A673 (cell line): ENCODE measurements around the gene CAMSAP2. TPM values are rescaled to one million over a fixed set of nuclear protein-coding genes. Genes with fewer than 3 reads are reported as not detected.

ENCODE experiments used
- BruUV-seq: library from RNA; stranded (reverse); fragments of 400-500 nt; replicated peaks from 2 replicates; lab custom pipeline; 2021; lab: Mats Ljungman, UMichigan
- CTCF ChIA-PET: fragments of 300-600 bp; sonication (Branson Sonifier 250); formaldehyde crosslinking; loops from one replicate; lab custom pipeline; 2022; ENCODE audit warnings: antibody characterized with exemption; lab: Charles Lee
- POLR2A ChIA-PET: fragments of 300-600 bp; sonication (Branson Sonifier 250); formaldehyde crosslinking; loops from one replicate; lab custom pipeline; 2022; ENCODE audit warnings: antibody characterized with exemption; ENCODE audit not compliant: low non-redundant PET; lab: Charles Lee
- DNase-seq: peaks from one replicate; pipeline ENCODE4 v3.0.0-alpha.2; 2015; ENCODE audit warnings: low spot score
- H3K27ac ChIP-seq: fragments of 200-600 bp; sonication (generic); 2 replicates; pipeline ENCODE4 v1.5.1; 2016; ENCODE audit warnings: mixed run types, low read depth, mild to moderate bottlenecking, mixed read lengths, antibody characterized with exemption, low read length; ENCODE audit not compliant: poor library complexity, severe bottlenecking
- H3K27me3 ChIP-seq: fragments of 200-600 bp; sonication (generic); replicated peaks from 2 replicates; pipeline ENCODE4 v1.6.1; 2017; ENCODE audit warnings: mixed run types, low read depth, mild to moderate bottlenecking, mixed read lengths, antibody characterized with exemption, low read length; ENCODE audit not compliant: insufficient read depth, poor library complexity
- H3K36me3 ChIP-seq: fragments of 200-600 bp; sonication (generic); 2 replicates; pipeline ENCODE4 v1.6.1; 2016; ENCODE audit warnings: mixed run types, mild to moderate bottlenecking, mixed read lengths, antibody characterized with exemption, low read length; ENCODE audit not compliant: insufficient read depth, poor library complexity, severe bottlenecking
- H3K4me1 ChIP-seq: fragments of 200-600 bp; sonication (generic); 2 replicates; pipeline ENCODE4 v1.6.1; 2017; ENCODE audit warnings: mixed run types, mild to moderate bottlenecking, mixed read lengths, antibody characterized with exemption, low read length; ENCODE audit not compliant: insufficient read depth, poor library complexity, severe bottlenecking
- H3K4me3 ChIP-seq: fragments of 200-600 bp; sonication (generic); 2 replicates; pipeline ENCODE4 v1.5.1; 2016; ENCODE audit warnings: low read depth, mixed run types, mild to moderate bottlenecking, mixed read lengths, low read length; ENCODE audit not compliant: poor library complexity, severe bottlenecking
- H3K9me3 ChIP-seq: fragments of 200-600 bp; sonication (generic); 2 replicates; pipeline ENCODE4 v1.6.1; 2016; ENCODE audit warnings: mixed run types, low read depth, mild to moderate bottlenecking, mixed read lengths, antibody characterized with exemption, low read length; ENCODE audit not compliant: poor library complexity, severe bottlenecking
- EZH2 ChIP-seq: fragments of 200-600 bp; sonication (generic); IDR thresholded peaks from 2 replicates; pipeline ENCODE4 v1.6.1; 2017; ENCODE audit warnings: borderline replicate concordance, low read depth, mild to moderate bottlenecking, mixed read lengths, antibody characterized with exemption, low read length; ENCODE audit not compliant: poor library complexity, severe bottlenecking
- intact Hi-C: fragments of 100-400 bp; cut with micrococcal nuclease; formaldehyde crosslinking; loops from one replicate; pipeline ENCODE4 v1.10.0; 2022; ENCODE audit not compliant: unreplicated experiment
- total RNA-seq: library from RNA; stranded (reverse); gene quantifications from 2 replicates; pipeline ENCODE4 v1.2.3, GENCODE V29; 2021
- TF ChIP-seq, protein P1 (sequence below): fragments of 300-800, 200-600 bp; sonication (generic); conservative IDR thresholded peaks from 2 replicates; pipeline ENCODE4 v1.5.1; 2017; ENCODE audit warnings: low read depth, mild to moderate bottlenecking, antibody characterized with exemption, low read length, moderate library complexity, mixed read lengths

Gene CAMSAP2
- total RNA-seq, 1 experiment from 2014 or later: 39.4 TPM

DNA sequence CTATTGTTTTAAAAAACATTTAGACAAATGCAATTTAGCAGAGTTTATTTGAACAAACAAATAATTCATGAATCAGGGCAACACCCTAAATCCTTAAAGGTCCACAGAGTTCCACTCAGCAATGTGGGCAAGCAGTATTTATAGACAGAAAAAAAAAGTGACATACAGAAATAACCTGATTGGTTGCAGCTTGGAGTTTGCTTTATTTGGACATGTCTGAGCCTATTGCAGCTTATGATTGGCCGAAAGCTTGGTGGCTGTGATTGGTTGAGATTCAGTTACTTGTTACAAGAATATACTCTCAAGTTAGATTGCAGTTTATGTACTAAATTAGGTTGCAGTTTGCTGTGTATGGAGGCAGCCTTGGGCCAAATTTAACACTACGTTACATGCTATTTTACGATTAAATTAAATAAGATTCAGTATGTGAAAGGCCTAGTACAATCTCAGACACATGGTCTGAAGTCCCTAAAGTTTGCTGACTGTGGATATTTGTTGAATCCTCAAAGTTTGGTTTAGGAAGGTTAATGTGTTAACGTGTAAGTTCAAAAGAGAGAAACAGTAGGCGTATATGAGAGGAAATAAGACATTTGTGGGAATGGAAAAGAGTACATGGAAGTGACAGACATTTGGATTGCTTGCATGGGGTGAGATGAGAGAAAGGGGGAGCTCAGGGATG is 6.9 kb upstream of the CAMSAP2 start:
- no peak overlapping the region for H3K4me3 ChIP-seq
- no peaks in the 10 kb centered on the region for H3K4me1 ChIP-seq
- no TSS peak for BruUV-seq
- ChIA-PET CTCF (no interaction called here), POLR2A (no interaction called here)
- H3K27ac ChIP-seq: no peak overlapping the region
- no peaks in the 10 kb centered on the region for H3K27me3 ChIP-seq
- no peaks in the 10 kb centered on the region for H3K36me3 ChIP-seq
- no peaks in the 10 kb centered on the region for H3K9me3 ChIP-seq
- intact Hi-C loops: no loop called here
- no peak for DNase-seq
- no peak for TF ChIP-seq EZH2
- TF ChIP-seq, protein P1, sequence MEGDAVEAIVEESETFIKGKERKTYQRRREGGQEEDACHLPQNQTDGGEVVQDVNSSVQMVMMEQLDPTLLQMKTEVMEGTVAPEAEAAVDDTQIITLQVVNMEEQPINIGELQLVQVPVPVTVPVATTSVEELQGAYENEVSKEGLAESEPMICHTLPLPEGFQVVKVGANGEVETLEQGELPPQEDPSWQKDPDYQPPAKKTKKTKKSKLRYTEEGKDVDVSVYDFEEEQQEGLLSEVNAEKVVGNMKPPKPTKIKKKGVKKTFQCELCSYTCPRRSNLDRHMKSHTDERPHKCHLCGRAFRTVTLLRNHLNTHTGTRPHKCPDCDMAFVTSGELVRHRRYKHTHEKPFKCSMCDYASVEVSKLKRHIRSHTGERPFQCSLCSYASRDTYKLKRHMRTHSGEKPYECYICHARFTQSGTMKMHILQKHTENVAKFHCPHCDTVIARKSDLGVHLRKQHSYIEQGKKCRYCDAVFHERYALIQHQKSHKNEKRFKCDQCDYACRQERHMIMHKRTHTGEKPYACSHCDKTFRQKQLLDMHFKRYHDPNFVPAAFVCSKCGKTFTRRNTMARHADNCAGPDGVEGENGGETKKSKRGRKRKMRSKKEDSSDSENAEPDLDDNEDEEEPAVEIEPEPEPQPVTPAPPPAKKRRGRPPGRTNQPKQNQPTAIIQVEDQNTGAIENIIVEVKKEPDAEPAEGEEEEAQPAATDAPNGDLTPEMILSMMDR: no peak

DNA sequence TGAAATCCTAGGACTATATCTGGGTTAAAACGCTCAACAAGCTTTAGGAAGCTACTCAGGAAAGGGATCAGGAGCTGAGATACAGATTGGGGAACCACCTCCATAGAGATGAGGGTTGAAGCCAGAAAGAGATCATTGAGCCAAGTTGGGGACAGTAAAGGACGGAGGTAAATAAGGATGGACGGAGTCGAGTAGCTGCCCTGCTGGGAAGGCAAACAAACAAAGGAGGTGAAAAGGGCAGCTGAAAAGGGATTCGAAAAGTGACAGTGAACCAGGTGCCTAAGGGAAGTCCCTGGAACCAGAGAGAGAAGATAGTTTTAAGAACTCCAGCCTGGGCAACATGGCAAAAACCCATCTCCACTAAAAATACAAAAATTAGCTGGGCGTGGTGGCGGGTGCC is 6.3 kb upstream of the CAMSAP2 start:
- no peaks in the 10 kb centered on the region for H3K9me3 ChIP-seq
- intact Hi-C loops: no loop called here
- POLR2A ChIA-PET: no interaction called here
- CTCF ChIA-PET: no interaction called here
- TF ChIP-seq EZH2: no peak
- TF ChIP-seq, protein P1: no peak
- H3K27ac ChIP-seq: no peak overlapping the region
- no peaks in the 10 kb centered on the region for H3K36me3 ChIP-seq
- no peaks in the 10 kb centered on the region for H3K27me3 ChIP-seq
- H3K4me3 ChIP-seq: no peak overlapping the region
- no peak for DNase-seq
- BruUV-seq: no TSS peak
- H3K4me1 ChIP-seq: no peaks in the 10 kb centered on the region

DNA sequence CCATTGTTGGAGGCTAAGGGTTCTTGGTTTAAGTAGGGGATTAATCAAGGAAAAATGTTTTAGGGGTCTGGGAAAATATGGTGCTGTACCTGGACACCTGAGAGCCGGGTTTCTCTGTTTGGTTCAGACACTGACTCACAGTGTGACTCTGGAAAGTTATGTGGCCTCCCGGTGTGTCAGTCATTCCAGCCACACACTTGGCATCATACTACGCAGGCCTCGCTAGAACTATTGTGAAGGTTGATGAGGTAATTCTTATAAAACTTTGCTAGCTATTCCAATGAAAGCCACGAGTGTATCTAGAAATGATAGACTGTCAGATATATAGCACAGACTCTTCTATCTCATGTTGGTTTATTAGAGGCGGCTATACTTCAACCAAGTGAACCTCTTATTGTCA is 4.8 kb upstream of the CAMSAP2 start:
- ChIA-PET POLR2A (no interaction called here), CTCF (no interaction called here)
- no TSS peak for BruUV-seq
- Histone ChIP-seq H3K4me1 (no peaks in the 10 kb centered on the region), H3K36me3 (no peaks in the 10 kb centered on the region), H3K27ac (no peak overlapping the region), H3K27me3 (no peaks in the 10 kb centered on the region), H3K9me3 (no peaks in the 10 kb centered on the region), H3K4me3 (no peak overlapping the region)
- intact Hi-C loops: no loop called here
- DNase-seq: no peak
- no peak for TF ChIP-seq EZH2
- TF ChIP-seq, protein P1: no peak
